Neutrophil (primary cell): ENCODE data around the gene RTL1.

Source experiments
- H3K27ac ChIP-seq: fragments of 200-600 bp; sonication (generic); 2 replicates; pipeline ENCODE4 v1.5.1; 2016; ENCODE audit warnings: mild to moderate bottlenecking, moderate library complexity
- H3K27me3 ChIP-seq: fragments of 200-600 bp; sonication (generic); 2 replicates; pipeline ENCODE4 v1.6.0; 2016; ENCODE audit warnings: mild to moderate bottlenecking
- H3K36me3 ChIP-seq: fragments of 200-600 bp; sonication (generic); 2 replicates; pipeline ENCODE4 v1.5.1; 2017
- H3K4me1 ChIP-seq, 2 experiments: fragments of 200-600 bp in 1 of 2; sonication (generic) in 1 of 2; 1 replicate in 1 of 2; 2 replicates in 1 of 2; pipeline versions ENCODE4 v1.5.1 to v1.6.1; 2013 to 2016; ENCODE audit warnings: low read depth in 1 of 2, low read length in 1 of 2, mild to moderate bottlenecking in 1 of 2, moderate library complexity in 1 of 2; ENCODE audit not compliant: control insufficient read depth in 1 of 2, insufficient read depth in 1 of 2
- H3K4me3 ChIP-seq, 2 experiments: fragments of 200-600 bp in 1 of 2; sonication (generic) in 1 of 2; 1 replicate in 1 of 2; 2 replicates in 1 of 2; pipeline ENCODE4 v1.5.1; 2013 to 2016; ENCODE audit warnings: low read depth in 1 of 2, low read length in 1 of 2, mild to moderate bottlenecking in 1 of 2, moderate library complexity in 1 of 2
- H3K9me3 ChIP-seq: fragments of 200-600 bp; sonication (generic); 2 replicates; pipeline ENCODE4 v1.5.1; 2016
- TF ChIP-seq, protein P1 (sequence below): fragments of 200-600 bp; sonication (generic); IDR thresholded peaks from 2 replicates; pipeline ENCODE4 v1.5.1; 2016; ENCODE audit warnings: antibody characterized with exemption

RTL1 gene

DNA sequence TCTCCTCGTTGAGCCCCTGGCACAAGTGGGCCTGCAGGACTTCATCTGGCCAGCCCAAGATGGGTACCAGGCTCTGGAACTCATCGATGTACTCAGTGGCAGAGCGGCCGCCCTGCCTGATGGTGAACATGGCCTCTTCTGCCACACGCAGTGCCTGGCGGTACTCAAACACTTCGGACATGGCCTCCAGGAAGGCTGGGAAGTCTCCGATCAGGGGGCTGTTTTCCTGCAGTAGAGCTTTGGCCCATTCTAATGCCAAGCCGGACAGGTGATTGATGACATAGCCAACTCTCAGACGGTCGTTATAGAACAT lies 19.8 kb downstream of the RTL1 start:
- Histone ChIP-seq H3K36me3 (no peaks in the 10 kb centered on the region), H3K4me1 (no peaks in the 10 kb centered on the region), H3K27ac (no peak overlapping the region), H3K27me3 (peaks cover 13% of the 10 kb centered on the region), H3K9me3 (no peaks in the 10 kb centered on the region), H3K4me3 (no peak overlapping the region)
- TF ChIP-seq, protein P1, sequence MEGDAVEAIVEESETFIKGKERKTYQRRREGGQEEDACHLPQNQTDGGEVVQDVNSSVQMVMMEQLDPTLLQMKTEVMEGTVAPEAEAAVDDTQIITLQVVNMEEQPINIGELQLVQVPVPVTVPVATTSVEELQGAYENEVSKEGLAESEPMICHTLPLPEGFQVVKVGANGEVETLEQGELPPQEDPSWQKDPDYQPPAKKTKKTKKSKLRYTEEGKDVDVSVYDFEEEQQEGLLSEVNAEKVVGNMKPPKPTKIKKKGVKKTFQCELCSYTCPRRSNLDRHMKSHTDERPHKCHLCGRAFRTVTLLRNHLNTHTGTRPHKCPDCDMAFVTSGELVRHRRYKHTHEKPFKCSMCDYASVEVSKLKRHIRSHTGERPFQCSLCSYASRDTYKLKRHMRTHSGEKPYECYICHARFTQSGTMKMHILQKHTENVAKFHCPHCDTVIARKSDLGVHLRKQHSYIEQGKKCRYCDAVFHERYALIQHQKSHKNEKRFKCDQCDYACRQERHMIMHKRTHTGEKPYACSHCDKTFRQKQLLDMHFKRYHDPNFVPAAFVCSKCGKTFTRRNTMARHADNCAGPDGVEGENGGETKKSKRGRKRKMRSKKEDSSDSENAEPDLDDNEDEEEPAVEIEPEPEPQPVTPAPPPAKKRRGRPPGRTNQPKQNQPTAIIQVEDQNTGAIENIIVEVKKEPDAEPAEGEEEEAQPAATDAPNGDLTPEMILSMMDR: no peak

DNA sequence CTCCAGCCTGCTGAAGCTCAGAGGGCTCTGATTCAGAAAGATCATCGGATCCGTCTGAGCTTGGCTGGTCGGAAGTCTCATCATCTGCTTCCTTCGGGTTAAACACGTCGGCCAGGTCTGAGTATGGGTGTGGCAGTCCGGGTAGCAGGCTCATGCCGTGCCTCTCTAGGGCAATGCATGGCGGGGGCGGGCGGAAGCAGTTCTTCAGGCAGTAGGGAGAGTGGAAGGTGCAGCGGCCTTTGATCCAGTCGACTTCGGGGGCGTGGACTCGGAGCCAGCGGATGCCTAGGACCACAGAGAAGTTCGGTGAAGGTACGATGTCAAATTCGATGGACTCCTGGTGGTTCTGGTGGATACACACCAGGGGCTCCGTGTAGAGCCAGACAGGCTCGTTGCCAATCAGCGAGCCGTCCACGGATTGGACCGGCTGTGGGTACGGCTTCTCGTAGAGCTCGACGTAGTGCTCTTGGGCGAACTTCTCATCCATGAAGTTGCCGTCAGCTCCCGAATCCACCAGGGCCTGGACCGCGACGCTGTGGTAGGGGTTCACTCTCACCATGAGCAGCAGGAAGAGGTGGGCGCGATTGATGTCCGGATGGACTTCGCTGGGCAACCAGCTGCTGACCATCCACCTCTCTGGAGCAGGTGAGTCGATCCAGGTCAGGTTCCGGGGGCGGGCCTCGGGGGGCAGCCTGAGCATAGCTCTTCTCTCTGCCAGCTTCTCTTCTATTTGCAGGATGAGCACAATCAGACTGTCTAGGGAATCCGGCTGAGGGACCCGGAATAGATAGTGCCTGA lies 20.3 kb downstream of the RTL1 start:
- H3K4me3 ChIP-seq: no peak overlapping the region
- no peaks in the 10 kb centered on the region for H3K9me3 ChIP-seq
- H3K27ac ChIP-seq: no peak overlapping the region
- TF ChIP-seq, protein P1: no peak
- H3K4me1 ChIP-seq: no peaks in the 10 kb centered on the region
- no peaks in the 10 kb centered on the region for H3K36me3 ChIP-seq
- H3K27me3 ChIP-seq: peaks cover 13% of the 10 kb centered on the region

DNA sequence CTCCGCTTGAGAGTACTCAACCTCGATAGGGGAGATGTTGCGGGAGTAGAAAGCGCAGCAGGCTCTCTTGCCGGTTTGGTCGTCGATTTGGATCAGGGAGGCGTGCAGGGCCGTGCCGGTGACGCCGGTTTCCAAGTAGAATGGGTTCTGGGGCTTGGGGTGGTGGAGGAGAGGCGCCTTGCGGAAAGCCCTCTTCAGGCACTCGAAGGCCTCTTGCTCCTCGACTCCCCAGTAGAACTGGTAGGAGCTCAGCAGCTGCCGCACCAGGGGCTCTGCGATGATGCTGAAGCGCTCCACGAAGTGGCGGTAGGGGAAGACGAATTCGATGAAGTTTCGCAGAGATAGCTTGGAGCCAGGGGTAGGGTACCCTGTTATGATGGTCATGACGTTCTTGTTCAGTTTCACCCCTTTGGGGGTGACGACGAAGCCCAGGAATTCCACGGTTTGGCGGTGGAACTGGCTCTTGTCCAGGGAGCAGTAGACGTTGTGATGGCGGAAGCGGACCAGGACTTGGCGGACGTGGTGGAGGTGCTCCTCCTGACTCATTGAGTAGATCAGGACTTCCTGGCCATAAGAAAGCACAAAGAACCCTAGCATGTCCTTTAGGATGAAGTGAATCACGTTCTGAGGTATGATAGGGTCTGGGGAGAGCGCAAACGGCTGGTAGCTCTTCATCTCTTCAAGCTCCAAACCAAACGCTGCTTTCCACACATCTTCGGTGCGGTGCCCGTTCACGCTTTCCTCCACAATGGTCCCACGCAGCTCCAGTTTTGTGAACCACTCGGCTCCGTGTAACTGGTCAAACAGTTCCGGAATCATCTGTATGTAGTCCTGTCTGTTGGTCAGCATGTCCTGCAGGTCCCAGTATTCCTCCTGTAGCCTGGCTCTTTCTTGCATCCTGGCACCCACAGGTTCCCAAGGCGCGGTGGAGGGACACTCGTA lies 21.2 kb downstream of the RTL1 start:
- H3K4me3 ChIP-seq: no peak overlapping the region
- TF ChIP-seq, protein P1: no peak
- H3K9me3 ChIP-seq: no peaks in the 10 kb centered on the region

DNA sequence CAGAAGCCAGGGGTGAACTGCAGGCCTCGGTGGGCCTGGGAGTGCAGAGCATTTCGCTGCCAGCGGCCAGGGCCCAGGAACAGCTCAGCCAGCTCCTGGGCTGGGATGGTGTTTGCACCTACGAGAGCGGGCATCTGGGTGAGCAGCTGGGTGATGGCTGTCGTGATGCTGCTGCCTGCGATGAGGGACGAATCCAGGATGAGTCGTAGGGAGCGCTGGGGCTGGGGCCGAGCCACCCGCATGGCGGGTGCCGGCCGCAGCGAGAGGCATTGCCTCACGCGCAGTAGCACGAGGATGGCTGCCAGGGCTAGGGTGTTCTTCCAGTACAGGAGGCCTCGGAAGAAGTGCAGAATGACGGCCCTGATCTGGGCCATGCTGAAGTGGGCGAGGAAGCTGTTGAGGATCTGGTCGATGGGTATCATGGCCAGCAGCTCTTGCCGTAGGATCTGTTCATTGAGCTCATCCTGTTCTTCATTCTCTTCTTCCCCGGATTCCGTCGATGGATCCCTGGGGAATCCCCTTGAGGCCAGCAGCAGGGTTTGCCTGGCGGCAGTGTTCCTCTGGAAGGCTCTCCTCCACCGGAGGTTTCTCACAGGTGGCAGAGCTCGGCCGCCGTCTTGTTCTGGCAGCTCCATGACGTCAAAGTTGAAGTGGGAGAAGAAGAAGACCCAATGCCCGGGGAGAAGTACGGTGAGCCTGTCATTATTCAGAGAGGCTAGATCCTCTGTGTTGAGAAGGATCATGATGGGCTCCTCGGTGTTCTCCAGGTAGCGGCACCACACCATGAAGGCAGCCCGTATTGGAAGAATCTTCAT lies 22.1 kb downstream of the RTL1 start:
- H3K36me3 ChIP-seq: no peaks in the 10 kb centered on the region
- H3K27me3 ChIP-seq: no peaks in the 10 kb centered on the region
- TF ChIP-seq, protein P1: no peak
- H3K4me3 ChIP-seq: no peak overlapping the region
- no peaks in the 10 kb centered on the region for H3K4me1 ChIP-seq
- H3K9me3 ChIP-seq: no peaks in the 10 kb centered on the region
- no peak overlapping the region for H3K27ac ChIP-seq

More for the DNA sequence above, 21.2 kb downstream of the RTL1 start:
- Histone ChIP-seq H3K4me1 (no peaks in the 10 kb centered on the region), H3K36me3 (no peaks in the 10 kb centered on the region), H3K27me3 (peaks cover 6% of the 10 kb centered on the region), H3K27ac (no peak overlapping the region)
